Skin epidermis (tissue), 12 donors: ENCODE measurements around the gene TWF1.

ENCODE experiments used
- H3K27ac ChIP-seq, 21 experiments: fragments of 200-600 bp; sonication (generic) in 11 of 21; one replicate each; pipeline ENCODE4 v1.5.0; 2020; ENCODE audit warnings: mild to moderate bottlenecking in 3 of 21, inconsistent platforms in 2 of 21, moderate library complexity in 2 of 21
- H3K4me3 ChIP-seq, 7 experiments: fragments of 200-600 bp; sonication (generic) in 2 of 7; one replicate each; pipeline ENCODE4 v1.5.0; 2020; ENCODE audit warnings: inconsistent platforms in 2 of 7, mild to moderate bottlenecking in 2 of 7, moderate library complexity in 1 of 7

Gene TWF1

GRCh38 chr12:43749016-43749415 is 57.1 kb downstream of the TWF1 start:
- Histone ChIP-seq H3K27ac (no peak overlapping the region), H3K4me3 (no peak overlapping the region)

DNA sequence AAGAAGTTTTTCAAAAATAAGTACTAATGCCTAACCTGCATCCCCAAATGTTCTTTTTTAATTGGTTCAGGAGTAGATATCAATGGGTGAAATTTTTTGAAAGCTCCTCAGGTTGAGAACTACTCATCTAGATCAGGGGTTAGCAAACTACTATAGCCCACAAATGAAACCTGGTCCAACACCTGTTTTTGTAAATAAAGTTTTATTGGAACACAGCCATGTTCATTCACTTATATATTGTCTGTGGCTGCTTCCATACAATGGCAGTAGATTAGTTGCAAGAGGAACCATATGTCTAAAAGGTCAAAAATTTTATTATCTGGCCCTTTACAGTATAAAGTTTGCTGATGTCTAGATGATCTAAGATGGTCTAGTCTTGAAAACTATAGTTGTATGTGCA is 61.3 kb downstream of the TWF1 start:
- Histone ChIP-seq H3K4me3 (no peak overlapping the region), H3K27ac (no peak overlapping the region)
